ENCODE results near the gene ASPN.

ASPN gene

GRCh38 chr9:92488681-92489550 is 6.6 kb upstream of the ASPN start:
- Histone ChIP-seq H3K4me1 (ENCODE audit: control insufficient read depth, insufficient read depth, low read length, poor library complexity, severe bottlenecking) (peaks cover 31% of the 10 kb centered on the region), H3K36me3 (ENCODE audit: control insufficient read depth, insufficient read depth, low read length) (no peaks in the 10 kb centered on the region), H3K9me3 (ENCODE audit: control insufficient read depth, low read length) (no peaks in the 10 kb centered on the region), H3K4me3 (ENCODE audit: extremely low read depth, insufficient read depth, low read length, poor library complexity, severe bottlenecking) (no peak overlapping the region), H3K27ac (ENCODE audit: low read depth, low read length, severe bottlenecking) (peak overlapping the region; percentile 6)
- 90 to 91% methylated on average over 2 to 3 of the region's 4 CpGs for WGBS, 2 experiments (ENCODE audit: insufficient coverage in 2 of 2)

GRCh38 chr9:92486371-92486770 is 4.1 kb upstream of the ASPN start:
- Histone ChIP-seq H3K4me1 (ENCODE audit: control insufficient read depth, insufficient read depth, low read length, poor library complexity, severe bottlenecking) (peaks cover 14% of the 10 kb centered on the region), H3K4me3 (ENCODE audit: extremely low read depth, insufficient read depth, low read length, poor library complexity, severe bottlenecking) (no peak overlapping the region), H3K27ac (ENCODE audit: low read depth, low read length, severe bottlenecking) (no peak overlapping the region), H3K36me3 (ENCODE audit: control insufficient read depth, insufficient read depth, low read length) (no peaks in the 10 kb centered on the region), H3K9me3 (ENCODE audit: control insufficient read depth, low read length) (no peaks in the 10 kb centered on the region)
- WGBS, 2 experiments (ENCODE audit: insufficient coverage in 2 of 2): 100% methylated on average over 1 to 2 of the region's 3 CpGs

GRCh38 chr9:92484563-92484962 is 2.3 kb upstream of the ASPN start:
- no peak overlapping the region for H3K4me3 ChIP-seq (ENCODE audit: extremely low read depth, insufficient read depth, low read length, poor library complexity, severe bottlenecking)
- no peak overlapping the region for H3K27ac ChIP-seq (ENCODE audit: low read depth, low read length, severe bottlenecking)
- H3K4me1 ChIP-seq (ENCODE audit: control insufficient read depth, insufficient read depth, low read length, poor library complexity, severe bottlenecking): peaks cover 26% of the 10 kb centered on the region
- no peaks in the 10 kb centered on the region for H3K9me3 ChIP-seq (ENCODE audit: control insufficient read depth, low read length)
- no peaks in the 10 kb centered on the region for H3K36me3 ChIP-seq (ENCODE audit: control insufficient read depth, insufficient read depth, low read length)
- no CpG with 5 or more reads among the region's 3 CpGs for WGBS, 2 experiments (ENCODE audit: insufficient coverage in 2 of 2)

DNA sequence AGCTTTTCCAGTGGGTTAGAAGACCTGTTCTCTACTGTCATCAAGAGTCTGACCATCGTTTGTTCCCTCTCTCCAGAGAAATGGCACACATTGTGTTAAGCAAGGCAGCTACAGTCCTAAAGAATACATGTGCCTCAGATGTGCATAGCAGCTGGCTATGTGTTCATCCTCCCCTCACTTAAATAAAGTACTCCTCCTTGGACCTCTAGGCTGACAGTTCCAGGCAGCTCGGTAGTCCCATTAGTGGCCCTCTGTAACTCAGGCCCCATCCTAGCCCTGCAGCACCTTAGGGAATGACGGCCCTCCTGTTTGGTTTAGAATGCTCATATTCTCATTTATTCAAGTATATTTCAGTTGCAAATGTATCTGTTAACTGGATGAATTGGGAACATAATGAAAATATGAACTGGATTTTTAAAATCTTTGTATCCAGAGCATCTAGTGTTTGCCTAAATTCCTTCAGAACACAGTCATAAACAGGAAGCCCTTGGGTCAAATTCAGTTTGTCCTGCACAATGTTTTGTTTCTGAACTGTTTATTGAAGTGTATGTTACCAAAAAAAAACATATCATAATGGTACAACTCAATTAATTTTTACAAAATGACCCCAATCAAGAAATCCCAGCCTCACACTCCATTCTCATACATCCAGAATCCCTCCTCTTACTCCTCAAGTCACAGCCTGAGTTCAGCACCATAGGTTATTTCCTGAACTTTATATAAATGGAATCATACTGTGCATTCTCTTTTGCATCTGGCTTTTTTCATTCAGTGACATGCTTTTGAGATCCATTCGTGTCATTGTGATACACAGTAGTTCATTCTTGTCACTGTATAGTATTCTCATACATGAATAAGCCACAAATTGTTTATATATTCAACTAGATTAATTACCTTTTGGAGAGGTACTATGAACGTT is 1.6 kb upstream of the ASPN start:
- H3K9me3 ChIP-seq (ENCODE audit: control insufficient read depth, low read length): no peaks in the 10 kb centered on the region
- peaks cover 21% of the 10 kb centered on the region for H3K4me1 ChIP-seq (ENCODE audit: control insufficient read depth, insufficient read depth, low read length, poor library complexity, severe bottlenecking)
- H3K4me3 ChIP-seq (ENCODE audit: extremely low read depth, insufficient read depth, low read length, poor library complexity, severe bottlenecking): no peak overlapping the region
- H3K27ac ChIP-seq (ENCODE audit: low read depth, low read length, severe bottlenecking): no peak overlapping the region
- WGBS, 2 experiments (ENCODE audit: insufficient coverage in 2 of 2): 95 to 100% methylated on average over 2 of the region's 5 CpGs
- H3K36me3 ChIP-seq (ENCODE audit: control insufficient read depth, insufficient read depth, low read length): no peaks in the 10 kb centered on the region

GRCh38 chr9:92482805-92483204 is 499 bp upstream of the ASPN start:
- no peak overlapping the region for H3K4me3 ChIP-seq (ENCODE audit: extremely low read depth, insufficient read depth, low read length, poor library complexity, severe bottlenecking)
- H3K9me3 ChIP-seq (ENCODE audit: control insufficient read depth, low read length): no peaks in the 10 kb centered on the region
- no peak overlapping the region for H3K27ac ChIP-seq (ENCODE audit: low read depth, low read length, severe bottlenecking)
- H3K4me1 ChIP-seq (ENCODE audit: control insufficient read depth, insufficient read depth, low read length, poor library complexity, severe bottlenecking): peaks cover 20% of the 10 kb centered on the region
- H3K36me3 ChIP-seq (ENCODE audit: control insufficient read depth, insufficient read depth, low read length): no peaks in the 10 kb centered on the region

GRCh38 chr9:92480986-92481633 is 1.2 kb downstream of the ASPN start:
- Histone ChIP-seq H3K4me3 (ENCODE audit: extremely low read depth, insufficient read depth, low read length, poor library complexity, severe bottlenecking) (no peak overlapping the region), H3K4me1 (ENCODE audit: control insufficient read depth, insufficient read depth, low read length, poor library complexity, severe bottlenecking) (peaks cover 20% of the 10 kb centered on the region), H3K27ac (ENCODE audit: low read depth, low read length, severe bottlenecking) (peak overlapping the region; percentile 76), H3K9me3 (ENCODE audit: control insufficient read depth, low read length) (no peaks in the 10 kb centered on the region), H3K36me3 (ENCODE audit: control insufficient read depth, insufficient read depth, low read length) (no peaks in the 10 kb centered on the region)
- WGBS, 2 experiments (ENCODE audit: insufficient coverage in 2 of 2): no CpG with 5 or more reads among the region's 2 CpGs

- Histone ChIP-seq H3K36me3 (ENCODE audit: control insufficient read depth, insufficient read depth, low read length) (no peaks in the 10 kb centered on the region), H3K4me1 (ENCODE audit: control insufficient read depth, insufficient read depth, low read length, poor library complexity, severe bottlenecking) (peaks cover 20% of the 10 kb centered on the region), H3K9me3 (ENCODE audit: control insufficient read depth, low read length) (no peaks in the 10 kb centered on the region), H3K4me3 (ENCODE audit: extremely low read depth, insufficient read depth, low read length, poor library complexity, severe bottlenecking) (no peak overlapping the region), H3K27ac (ENCODE audit: low read depth, low read length, severe bottlenecking) (peak overlapping the region; percentile 76)
- WGBS, 2 experiments (ENCODE audit: insufficient coverage in 2 of 2): 71% methylated on average over 1 of the region's 2 CpGs; no CpG with 5 or more reads in 1 of the 2 experiments
Measured at GRCh38 chr9:92480291-92480771, 2.0 kb downstream of the ASPN start.

GRCh38 chr9:92479346-92479745 is 3.0 kb downstream of the ASPN start:
- H3K9me3 ChIP-seq (ENCODE audit: control insufficient read depth, low read length): no peaks in the 10 kb centered on the region
- H3K4me3 ChIP-seq (ENCODE audit: extremely low read depth, insufficient read depth, low read length, poor library complexity, severe bottlenecking): no peak overlapping the region
- peaks cover 20% of the 10 kb centered on the region for H3K4me1 ChIP-seq (ENCODE audit: control insufficient read depth, insufficient read depth, low read length, poor library complexity, severe bottlenecking)
- H3K36me3 ChIP-seq (ENCODE audit: control insufficient read depth, insufficient read depth, low read length): no peaks in the 10 kb centered on the region
- no peak overlapping the region for H3K27ac ChIP-seq (ENCODE audit: low read depth, low read length, severe bottlenecking)

GRCh38 chr9:92478783-92479182 is 3.5 kb downstream of the ASPN start:
- peaks cover 20% of the 10 kb centered on the region for H3K4me1 ChIP-seq (ENCODE audit: control insufficient read depth, insufficient read depth, low read length, poor library complexity, severe bottlenecking)
- WGBS, 2 experiments (ENCODE audit: insufficient coverage in 2 of 2): 100% methylated on average over 5 to 6 of the region's 7 CpGs

DNA sequence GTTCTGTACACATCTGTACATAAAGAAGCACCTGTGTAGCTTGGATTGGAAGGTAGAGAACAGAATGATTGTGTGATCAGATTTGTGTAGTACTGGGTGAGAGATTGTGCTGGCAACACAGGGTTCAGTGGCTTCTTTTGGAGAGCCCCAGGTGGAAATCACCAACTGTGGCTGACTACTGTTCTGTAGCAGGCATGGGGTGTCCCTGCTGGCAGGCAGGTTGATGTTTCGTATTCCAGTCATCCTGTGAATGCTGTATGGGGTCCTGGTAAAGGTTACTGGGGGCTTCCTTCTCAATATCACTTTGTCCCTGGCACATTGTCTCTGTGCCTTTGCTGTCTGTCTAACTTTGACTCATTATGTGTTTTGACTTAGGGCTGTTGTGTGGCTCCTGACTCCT is 5.3 kb downstream of the ASPN start:
- 100% methylated on average over 1 of the region's 1 CpG; no CpG with 5 or more reads in 1 of the 2 experiments for WGBS, 2 experiments (ENCODE audit: insufficient coverage in 2 of 2)
- H3K9me3 ChIP-seq (ENCODE audit: control insufficient read depth, low read length): no peaks in the 10 kb centered on the region
- no peak overlapping the region for H3K4me3 ChIP-seq (ENCODE audit: extremely low read depth, insufficient read depth, low read length, poor library complexity, severe bottlenecking)
- no peak overlapping the region for H3K27ac ChIP-seq (ENCODE audit: low read depth, low read length, severe bottlenecking)
- peaks cover 20% of the 10 kb centered on the region for H3K4me1 ChIP-seq (ENCODE audit: control insufficient read depth, insufficient read depth, low read length, poor library complexity, severe bottlenecking)
- no peaks in the 10 kb centered on the region for H3K36me3 ChIP-seq (ENCODE audit: control insufficient read depth, insufficient read depth, low read length)

More at GRCh38 chr9:92478783-92479182, 3.5 kb downstream of the ASPN start:
- H3K9me3 ChIP-seq (ENCODE audit: control insufficient read depth, low read length): no peaks in the 10 kb centered on the region
- no peaks in the 10 kb centered on the region for H3K36me3 ChIP-seq (ENCODE audit: control insufficient read depth, insufficient read depth, low read length)
- no peak overlapping the region for H3K4me3 ChIP-seq (ENCODE audit: extremely low read depth, insufficient read depth, low read length, poor library complexity, severe bottlenecking)
- no peak overlapping the region for H3K27ac ChIP-seq (ENCODE audit: low read depth, low read length, severe bottlenecking)

Measured in mesodermal cell (in vitro differentiated cells).